ENCODE results near the gene CBS.
"Not testable (repeated sequence)": the region's sequence is repeated elsewhere in the genome, so short reads cannot be mapped to it uniquely, and the experiment has no call there.

The CBS gene

GRCh38 chr21:43066690-43067089, 8.9 kb downstream of the CBS start:
- not testable (repeated sequence) for DNase-seq

GRCh38 chr21:43065991-43066390, 9.6 kb downstream of the CBS start:
- DNase-seq = not testable (repeated sequence)

- DNase-seq = not testable (repeated sequence)
Observed at GRCh38 chr21:43064265-43064917, 11.2 kb downstream of the CBS start.

DNA sequence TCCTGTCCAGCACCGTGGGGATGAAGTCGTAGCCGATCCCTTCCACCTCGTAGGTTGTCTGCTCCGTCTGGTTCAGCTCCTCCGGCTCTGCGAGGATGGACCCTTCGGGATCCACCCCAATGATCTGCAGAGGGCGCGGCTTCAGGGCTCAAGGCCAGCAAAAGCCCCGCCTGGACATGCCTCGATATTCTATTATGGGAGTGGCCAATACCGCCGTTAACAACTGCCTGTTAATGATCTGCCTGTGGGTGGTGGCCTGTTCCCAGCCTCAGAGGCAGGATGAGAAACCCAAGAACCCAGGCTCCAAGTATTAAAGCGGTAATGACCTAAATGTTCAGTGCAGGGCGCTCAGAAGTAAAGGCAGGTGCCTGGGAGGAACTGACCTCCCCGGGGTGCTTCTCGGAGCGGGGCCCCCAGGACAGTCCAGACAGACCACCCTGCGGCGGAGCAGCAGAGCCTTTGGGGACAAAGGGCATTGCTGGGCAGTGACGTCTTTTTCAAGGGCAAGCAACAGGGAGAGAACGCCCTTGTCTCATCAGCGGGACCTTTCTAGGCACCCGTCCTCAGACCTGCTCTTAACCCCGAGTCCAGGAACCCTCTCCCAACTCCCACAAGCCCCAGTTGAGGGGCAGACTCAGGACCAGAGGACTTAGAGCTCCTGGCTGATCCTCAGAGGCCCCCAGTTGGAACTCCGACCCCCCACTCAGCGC, 12.5 kb downstream of the CBS start:
- not testable (repeated sequence) for DNase-seq

GRCh38 chr21:43053112-43053511, 22.5 kb downstream of the CBS start:
- DNase-seq = not testable (repeated sequence)

- peak in 1 of 14 donors; percentile 28 for DNase-seq
Observed at GRCh38 chr21:43045876-43046821, 29.5 kb downstream of the CBS start.

DNA sequence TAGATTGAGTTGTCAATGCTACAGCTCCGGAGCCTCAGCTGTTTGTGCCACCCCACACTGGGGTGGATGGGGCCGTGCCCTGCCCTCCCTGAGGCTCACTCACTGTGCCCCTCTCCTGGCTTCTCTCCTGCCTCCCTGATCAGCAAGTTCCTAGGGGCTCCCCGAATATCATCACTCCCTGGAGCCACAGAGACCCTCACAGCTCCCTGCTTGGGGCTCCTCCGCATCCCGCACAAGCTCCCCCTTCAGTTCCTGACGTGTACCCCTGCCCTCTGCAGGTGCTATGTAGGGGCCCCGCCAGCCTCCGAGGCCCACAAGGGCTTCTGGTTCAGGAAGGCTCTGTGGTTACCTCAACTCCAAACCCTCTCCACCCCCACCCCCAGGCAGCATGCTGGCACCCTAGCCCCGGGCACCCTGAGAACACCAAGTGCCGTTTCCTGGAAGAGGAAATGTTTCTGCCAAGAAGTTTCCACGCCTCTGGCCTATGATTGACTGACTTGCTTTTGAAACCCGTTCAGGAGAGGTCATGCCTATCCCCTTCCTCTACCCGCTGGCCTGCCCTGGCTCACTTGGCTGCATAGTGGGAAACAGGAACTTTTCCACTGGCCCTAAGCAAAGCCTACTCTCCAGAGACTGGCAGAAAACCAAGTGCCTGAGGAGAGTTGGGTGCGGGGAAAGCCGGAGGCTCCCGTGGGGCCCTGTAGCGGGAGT, 30.3 kb downstream of the CBS start:
- not testable (repeated sequence) for DNase-seq

GRCh38 chr21:43044547-43044946, 31.1 kb downstream of the CBS start:
- DNase-seq = not testable (repeated sequence)

DNA sequence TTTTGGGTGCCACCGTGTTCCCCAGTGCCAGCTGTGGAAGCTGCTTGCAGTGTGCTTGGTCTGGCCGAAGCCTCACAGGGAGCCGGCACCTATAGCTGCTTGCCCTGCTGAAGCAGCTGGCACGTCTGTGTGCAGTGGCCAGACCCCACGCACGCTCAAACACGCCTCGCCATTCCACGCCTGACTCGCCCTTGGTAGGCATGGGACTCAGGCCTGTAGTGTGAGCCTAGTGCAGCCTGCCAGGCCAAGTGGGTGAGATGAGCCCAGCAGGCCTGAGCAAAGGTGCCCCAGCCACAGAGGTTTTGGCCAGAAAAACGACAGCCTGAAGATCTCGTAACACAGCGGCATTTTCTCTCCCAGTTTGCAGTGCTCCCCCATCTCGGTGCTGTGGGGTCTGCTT, 32.3 kb downstream of the CBS start:
- not testable (repeated sequence) for DNase-seq

GRCh38 chr21:43042169-43042568, 33.5 kb downstream of the CBS start:
- DNase-seq = not testable (repeated sequence)

DNA sequence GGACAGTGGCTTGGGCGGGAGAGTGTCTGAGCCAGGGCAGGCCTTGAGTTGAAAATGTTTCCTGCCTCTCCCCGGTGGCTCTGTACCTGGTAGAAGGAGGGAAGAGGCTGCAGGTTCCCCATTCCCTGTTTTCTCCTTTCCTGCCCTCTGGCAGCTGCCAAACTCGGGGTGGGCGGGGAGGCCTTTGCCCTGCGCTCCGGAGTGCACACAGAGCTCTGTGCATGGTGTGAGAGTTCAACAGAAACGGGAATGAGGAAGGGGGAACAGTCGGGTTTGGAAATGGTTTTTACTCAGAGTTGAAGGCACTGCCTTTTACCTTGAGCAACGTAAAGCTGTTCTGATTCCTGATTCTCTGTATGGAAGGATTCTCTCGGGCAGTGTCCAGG, 37.0 kb downstream of the CBS start:
- DNase-seq = not testable (repeated sequence)

GRCh38 chr21:43037918-43038658, 37.5 kb downstream of the CBS start:
- DNase-seq = not testable (repeated sequence)

DNA sequence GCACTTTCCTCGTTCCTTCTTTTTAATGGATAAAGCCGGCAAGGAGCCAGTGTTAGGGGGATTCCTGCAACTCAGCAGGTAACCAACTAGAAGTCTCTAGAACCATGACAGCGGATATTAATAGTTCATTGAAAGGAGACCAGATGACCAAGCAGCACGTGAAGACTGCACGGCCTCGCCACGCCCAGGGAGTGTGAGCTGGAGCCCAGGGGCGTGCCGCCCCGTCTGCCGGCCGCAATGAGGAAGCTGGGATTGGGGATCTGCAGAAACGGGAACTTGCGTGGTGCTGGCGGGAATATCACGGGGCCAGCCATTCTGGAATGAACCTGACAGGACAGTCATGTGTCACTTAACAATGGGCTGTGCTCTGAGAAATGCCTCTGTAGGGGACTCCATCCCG, 38.7 kb downstream of the CBS start:
- not testable (repeated sequence) for DNase-seq

- no peak for DNase-seq
Observed at GRCh38 chr21:43034826-43035225, 40.8 kb downstream of the CBS start.

DNA sequence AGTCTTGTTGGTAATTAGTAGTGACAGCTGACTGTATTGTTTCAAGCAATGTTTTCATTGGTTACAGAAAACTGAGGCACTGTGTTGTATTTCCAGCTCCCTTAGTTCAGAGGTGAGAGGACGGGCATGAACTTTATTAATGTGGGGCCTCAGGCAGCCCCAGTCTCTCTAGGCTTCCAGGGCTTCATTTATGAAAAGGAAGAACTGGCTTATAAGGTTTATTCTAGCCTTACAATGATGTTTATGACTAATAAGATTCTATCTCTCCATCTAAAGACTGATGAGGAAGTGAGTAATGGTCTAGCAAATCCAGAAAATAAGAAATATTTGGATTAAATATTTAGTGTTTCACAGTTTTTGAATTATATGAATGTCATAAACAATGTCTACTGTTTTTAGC, 41.5 kb downstream of the CBS start:
- DNase-seq = no peak

- DNase-seq = no peak
Observed at GRCh38 chr21:43031121-43031619, 44.5 kb downstream of the CBS start.

- no peak for DNase-seq
Observed at GRCh38 chr21:43029785-43030184, 45.9 kb downstream of the CBS start.

DNA sequence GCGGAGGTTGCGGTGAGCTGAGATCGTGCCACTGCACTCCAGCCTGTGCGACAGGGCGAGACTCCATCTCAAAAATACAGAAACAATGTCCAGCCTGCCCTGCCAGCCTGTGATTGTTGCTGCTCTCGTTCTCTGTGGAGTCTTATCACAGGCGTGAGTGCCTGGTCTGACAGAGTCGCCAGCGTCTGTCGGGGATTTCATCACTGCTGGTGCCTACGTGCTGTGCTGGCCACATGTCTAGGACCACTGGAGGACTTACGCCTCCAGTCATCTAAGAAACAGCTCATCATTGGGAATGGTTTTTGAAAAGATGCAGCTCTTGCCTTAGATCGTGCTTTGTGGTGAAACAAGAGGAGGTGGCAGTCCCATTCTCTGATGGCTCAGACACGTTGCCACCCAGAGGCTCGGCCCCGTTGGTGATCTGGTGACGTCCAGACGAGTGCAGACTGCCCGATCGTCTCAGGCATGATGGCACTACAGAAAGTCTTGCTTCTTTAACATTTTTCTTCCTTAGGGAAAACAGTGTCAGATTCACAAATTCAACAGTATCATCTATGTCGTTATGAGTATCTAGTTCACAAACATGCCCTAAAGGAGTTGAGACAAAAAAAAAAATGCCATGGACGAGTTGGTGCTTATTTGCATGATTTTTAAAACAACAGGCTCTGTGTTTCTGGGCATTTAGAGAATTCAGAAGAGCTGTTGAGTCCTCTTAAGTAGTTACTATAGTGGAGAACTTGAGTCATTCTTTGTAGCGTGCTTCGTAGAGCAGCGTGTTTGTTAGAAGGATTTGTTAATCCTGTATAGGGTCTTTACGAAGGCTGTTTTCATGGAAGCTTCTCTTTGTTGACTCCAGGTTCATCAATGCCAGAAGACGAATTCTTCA, 47.5 kb downstream of the CBS start:
- DNase-seq = no peak

DNA sequence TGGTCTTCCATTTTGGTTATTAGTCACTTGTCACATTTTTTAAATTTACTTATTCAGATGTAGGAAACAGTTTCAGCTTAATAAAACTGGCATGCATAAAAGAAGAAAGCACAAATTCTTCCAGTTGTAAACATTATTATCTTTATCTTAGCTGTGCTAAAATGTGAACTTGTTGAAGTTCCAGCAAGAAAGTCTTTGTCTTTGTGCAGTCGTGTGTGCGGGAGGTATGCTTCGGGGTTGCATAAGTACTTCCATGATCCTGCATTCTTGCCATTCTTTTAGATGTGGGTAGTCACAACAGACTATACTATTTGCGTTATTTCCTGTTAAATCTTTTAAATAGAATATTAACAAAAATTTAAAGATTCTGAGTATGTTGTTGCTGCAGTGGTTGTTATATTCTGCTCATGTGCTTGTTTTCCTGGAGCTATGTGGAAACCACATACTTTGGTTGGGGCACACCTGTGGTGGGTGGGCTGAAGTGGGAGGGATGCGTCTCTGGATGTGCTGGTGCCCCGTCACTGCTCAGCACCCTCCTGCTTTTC, 49.9 kb downstream of the CBS start:
- no peak for DNase-seq
